Measurements from ENCODE around the gene ZBED6. TPM values are rescaled to one million over a fixed set of nuclear protein-coding genes. Genes with fewer than 3 reads are reported as not detected.

ZBED6 gene
- total RNA-seq, 4 donors from 2014 or later, result 18.3 to 33.8 (median 20.2) TPM

DNA sequence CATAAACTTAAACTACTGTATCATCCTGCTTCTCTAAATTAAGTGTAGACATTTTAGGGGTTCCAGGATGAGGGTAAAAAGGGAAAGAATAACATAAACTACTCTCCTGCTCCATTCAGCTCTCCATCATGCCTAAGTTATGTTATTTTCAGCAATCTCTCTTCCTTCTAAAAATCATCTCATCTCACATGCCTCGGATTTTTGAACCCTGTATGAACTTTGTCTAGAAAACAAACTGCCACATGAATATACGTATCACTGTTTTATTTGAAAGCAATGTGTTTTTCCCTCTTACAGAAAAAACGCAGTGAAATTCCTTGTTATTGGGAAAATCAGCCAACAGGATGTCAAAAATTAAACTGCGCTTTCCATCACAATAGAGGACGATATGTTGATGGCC lies 32.6 kb downstream of the ZBED6 start:
- TF ChIP-seq, protein P1, sequence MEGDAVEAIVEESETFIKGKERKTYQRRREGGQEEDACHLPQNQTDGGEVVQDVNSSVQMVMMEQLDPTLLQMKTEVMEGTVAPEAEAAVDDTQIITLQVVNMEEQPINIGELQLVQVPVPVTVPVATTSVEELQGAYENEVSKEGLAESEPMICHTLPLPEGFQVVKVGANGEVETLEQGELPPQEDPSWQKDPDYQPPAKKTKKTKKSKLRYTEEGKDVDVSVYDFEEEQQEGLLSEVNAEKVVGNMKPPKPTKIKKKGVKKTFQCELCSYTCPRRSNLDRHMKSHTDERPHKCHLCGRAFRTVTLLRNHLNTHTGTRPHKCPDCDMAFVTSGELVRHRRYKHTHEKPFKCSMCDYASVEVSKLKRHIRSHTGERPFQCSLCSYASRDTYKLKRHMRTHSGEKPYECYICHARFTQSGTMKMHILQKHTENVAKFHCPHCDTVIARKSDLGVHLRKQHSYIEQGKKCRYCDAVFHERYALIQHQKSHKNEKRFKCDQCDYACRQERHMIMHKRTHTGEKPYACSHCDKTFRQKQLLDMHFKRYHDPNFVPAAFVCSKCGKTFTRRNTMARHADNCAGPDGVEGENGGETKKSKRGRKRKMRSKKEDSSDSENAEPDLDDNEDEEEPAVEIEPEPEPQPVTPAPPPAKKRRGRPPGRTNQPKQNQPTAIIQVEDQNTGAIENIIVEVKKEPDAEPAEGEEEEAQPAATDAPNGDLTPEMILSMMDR (IDR thresholded peaks at IDR 0.05; ENCODE audit: low read depth), result no peak

DNA sequence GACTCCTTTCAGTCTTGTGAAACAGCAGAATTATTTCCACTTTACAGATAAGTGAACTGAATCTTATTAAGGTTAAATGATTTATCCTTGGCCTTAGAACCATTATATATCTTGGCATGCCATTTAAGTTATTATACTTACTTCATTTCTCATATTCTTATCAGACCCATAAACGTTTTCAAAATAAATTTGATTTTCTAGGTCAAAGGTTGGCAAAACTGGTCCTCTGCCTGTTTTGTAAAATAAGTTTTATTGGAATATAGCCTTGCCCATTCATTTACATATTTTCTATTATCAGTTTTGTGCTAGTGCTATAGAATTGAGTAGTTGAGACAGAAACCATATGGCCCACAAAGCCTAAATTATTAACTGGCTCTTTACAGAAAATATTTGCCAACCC lies 33.1 kb downstream of the ZBED6 start:
- TF ChIP-seq, protein P1 (IDR thresholded peaks at IDR 0.05; ENCODE audit: low read depth), result no peak

DNA sequence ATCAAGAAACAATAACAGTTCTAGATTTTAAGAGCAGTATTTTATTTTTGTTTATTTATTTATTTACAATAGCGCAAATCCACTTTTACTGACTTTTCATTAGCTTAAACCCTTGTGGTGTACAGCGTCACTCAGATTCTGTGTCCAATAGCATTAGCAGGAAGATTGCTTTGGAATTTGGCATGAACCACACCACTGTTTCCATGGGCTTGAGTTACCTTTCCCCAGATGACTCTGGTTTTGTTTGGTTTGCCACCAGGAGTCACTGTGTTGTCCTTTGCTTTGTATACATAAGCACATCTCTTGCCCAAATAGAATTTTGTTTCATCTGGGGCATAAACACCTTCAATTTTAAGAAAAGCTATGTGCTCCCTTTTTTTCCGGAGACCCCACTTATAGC lies 40.1 kb downstream of the ZBED6 start:
- TF ChIP-seq, protein P1 (IDR thresholded peaks at IDR 0.05; ENCODE audit: low read depth), result no peak

DNA sequence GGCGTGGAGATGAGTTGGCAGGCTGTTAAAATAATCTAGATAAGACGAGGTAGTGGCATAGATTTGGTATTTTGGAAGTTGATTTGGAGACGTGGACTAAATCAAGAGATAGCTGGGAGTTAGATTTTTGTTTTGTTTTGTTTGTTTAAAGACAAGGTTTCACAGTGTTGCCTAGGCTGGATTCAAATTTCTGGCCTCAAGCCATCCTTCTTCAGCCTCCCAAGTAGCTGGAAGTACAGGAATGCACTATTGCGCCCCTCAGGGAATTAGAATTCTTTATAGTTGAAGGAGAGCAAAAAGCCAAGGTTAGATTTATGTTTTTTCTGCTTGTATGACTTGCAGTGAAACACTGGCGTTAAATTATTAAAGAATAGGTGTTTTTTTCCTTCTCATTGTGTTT lies 43.7 kb downstream of the ZBED6 start:
- TF ChIP-seq, protein P1 (IDR thresholded peaks at IDR 0.05; ENCODE audit: low read depth), result no peak

DNA sequence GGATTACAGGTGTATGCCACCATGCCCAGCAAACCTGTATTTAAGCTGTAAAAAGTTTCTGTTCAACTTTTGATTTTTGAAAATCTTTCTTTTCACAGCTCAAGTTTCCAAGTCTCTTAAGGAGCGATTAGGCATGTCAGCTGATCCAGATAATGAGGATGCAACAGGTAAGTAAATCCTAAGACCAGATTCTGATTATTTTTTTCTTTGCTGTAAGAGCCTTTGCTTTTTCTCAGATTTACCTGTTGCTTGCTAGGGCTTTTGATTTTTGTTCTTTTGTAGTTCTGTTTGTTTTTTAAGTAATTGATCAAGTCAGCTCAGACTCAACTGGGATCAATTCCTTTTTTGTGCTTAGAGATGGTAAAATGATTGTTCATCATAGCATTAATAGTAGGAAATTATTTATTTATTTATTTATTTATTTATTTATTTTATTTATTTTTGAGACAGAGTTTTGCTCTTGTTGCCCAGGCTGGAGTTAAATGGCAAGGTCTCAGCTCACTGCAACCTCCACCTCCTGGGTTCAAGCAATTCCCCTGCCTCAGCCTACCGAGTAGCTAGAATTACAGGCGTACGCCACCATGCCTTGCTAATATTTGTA lies 44.9 kb downstream of the ZBED6 start:
- TF ChIP-seq, protein P1 (IDR thresholded peaks at IDR 0.05; ENCODE audit: low read depth), result no peak

DNA sequence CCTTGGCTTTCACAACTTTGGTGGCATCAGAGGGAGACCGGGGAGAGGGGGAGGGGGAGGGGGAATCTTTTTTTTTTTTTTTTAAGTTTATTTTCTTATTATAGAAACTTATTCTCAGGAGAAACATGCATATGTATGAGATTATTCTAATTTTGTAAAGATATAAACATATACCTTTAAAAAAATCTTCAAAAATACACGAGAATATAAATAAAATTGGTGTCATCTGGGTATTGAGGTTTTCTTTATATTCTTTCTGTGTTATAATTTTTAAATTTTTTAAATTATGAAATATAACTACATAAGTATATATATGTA lies 47.1 kb downstream of the ZBED6 start:
- TF ChIP-seq, protein P1 (IDR thresholded peaks at IDR 0.05; ENCODE audit: low read depth), result no peak

DNA sequence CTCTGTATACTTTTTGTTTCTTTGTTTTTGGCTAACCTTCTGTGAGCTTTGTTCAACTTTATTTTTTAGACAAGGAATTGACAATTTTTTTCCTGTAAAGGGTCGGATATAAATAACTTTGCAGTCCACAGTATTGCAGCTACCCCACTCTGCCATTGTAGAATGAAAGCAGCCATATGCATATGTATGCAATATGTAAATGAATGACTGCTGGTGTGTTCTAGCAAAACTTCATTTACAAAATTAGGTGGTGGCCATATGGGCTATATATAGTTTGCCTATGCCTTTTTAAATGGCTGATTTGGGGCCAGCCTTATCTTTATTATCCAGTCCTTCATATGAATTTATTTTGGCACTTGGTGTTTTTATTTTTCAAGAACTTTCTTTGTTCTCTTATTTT lies 48.0 kb downstream of the ZBED6 start:
- TF ChIP-seq, protein P1 (IDR thresholded peaks at IDR 0.05; ENCODE audit: low read depth), result no peak

Small RNA genes within 50 kb of the gene (small RNA-seq; reads per million reads assigned to genes)
- 3.4 reads per million, percentile 64 among the genes with 10 or more reads in this experiment for gene ZC3H11A

Other genes with a start within 250 kb of the ZBED6 start
- 100 to 1,000 TPM in 3 of 4 donors, 10 to 100 TPM in 1; 98.3 to 164 (median 111) TPM for gene ATP2B4, start 168.8 kb upstream of the ZBED6 start, total RNA-seq
- 1 to 10 TPM in 3 of 4 donors, under 1 TPM in 1; 0.57 to 2.1 (median 1.3) TPM for gene LAX1, start 30.4 kb upstream of the ZBED6 start, total RNA-seq
- gene ZC3H11A, start within 50 bp of the ZBED6 start, total RNA-seq, result 100 to 1,000 TPM; 113 to 125 (median 121) TPM
- 100 to 1,000 TPM in 1 of 4 donors, 10 to 100 TPM in 3; 22.2 to 207 (median 45.7) TPM for gene SNRPE, start 66.0 kb downstream of the ZBED6 start, total RNA-seq

Measured in subcutaneous adipose tissue (tissue), 4 donors.